ENCODE data around the gene ZKSCAN4.

DNA sequence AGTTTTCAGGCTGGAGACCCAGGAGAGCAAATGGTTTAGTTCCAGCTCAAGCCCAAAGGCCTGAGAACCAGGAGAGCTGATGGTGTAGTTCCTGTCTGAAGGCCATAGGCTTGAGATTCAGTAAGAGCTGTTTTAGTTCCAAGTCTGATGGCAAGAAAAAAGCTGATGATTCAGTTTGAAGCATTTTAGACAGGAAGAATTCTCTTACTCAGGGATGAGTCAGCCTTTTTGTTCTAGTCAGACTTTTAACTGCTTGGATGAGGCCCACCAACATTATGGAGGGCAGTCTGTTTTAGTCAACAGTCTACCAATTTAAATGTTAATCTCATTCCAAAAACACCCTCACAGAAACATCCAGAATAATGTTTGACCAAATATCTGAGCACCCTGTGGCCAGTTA is 17.4 kb upstream of the ZKSCAN4 start:
- TF ChIP-seq, protein P1, sequence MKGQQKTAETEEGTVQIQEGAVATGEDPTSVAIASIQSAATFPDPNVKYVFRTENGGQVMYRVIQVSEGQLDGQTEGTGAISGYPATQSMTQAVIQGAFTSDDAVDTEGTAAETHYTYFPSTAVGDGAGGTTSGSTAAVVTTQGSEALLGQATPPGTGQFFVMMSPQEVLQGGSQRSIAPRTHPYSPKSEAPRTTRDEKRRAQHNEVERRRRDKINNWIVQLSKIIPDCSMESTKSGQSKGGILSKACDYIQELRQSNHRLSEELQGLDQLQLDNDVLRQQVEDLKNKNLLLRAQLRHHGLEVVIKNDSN (IDR thresholded peaks at IDR 0.05) = no peak
- TF ChIP-seq TAF1 (IDR thresholded peaks at IDR 0.05; ENCODE audit: low read depth) = no peak
- no peak for TF ChIP-seq EP300 (IDR thresholded peaks at IDR 0.05; ENCODE audit: borderline replicate concordance)
- TF ChIP-seq, protein P2, sequence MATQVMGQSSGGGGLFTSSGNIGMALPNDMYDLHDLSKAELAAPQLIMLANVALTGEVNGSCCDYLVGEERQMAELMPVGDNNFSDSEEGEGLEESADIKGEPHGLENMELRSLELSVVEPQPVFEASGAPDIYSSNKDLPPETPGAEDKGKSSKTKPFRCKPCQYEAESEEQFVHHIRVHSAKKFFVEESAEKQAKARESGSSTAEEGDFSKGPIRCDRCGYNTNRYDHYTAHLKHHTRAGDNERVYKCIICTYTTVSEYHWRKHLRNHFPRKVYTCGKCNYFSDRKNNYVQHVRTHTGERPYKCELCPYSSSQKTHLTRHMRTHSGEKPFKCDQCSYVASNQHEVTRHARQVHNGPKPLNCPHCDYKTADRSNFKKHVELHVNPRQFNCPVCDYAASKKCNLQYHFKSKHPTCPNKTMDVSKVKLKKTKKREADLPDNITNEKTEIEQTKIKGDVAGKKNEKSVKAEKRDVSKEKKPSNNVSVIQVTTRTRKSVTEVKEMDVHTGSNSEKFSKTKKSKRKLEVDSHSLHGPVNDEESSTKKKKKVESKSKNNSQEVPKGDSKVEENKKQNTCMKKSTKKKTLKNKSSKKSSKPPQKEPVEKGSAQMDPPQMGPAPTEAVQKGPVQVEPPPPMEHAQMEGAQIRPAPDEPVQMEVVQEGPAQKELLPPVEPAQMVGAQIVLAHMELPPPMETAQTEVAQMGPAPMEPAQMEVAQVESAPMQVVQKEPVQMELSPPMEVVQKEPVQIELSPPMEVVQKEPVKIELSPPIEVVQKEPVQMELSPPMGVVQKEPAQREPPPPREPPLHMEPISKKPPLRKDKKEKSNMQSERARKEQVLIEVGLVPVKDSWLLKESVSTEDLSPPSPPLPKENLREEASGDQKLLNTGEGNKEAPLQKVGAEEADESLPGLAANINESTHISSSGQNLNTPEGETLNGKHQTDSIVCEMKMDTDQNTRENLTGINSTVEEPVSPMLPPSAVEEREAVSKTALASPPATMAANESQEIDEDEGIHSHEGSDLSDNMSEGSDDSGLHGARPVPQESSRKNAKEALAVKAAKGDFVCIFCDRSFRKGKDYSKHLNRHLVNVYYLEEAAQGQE (IDR thresholded peaks at IDR 0.05; ENCODE audit: low read depth) = no peak
- TF ChIP-seq TEAD4 (IDR thresholded peaks at IDR 0.05) = no peak
- TF ChIP-seq YY1 (IDR thresholded peaks at IDR 0.05; ENCODE audit: low read depth) = no peak
- TF ChIP-seq, protein P3, sequence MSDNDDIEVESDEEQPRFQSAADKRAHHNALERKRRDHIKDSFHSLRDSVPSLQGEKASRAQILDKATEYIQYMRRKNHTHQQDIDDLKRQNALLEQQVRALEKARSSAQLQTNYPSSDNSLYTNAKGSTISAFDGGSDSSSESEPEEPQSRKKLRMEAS (IDR thresholded peaks at IDR 0.05) = no peak
- no peak for TF ChIP-seq CREB1 (IDR thresholded peaks at IDR 0.05; ENCODE audit: low read depth)
- no peak for TF ChIP-seq RAD21 (IDR thresholded peaks at IDR 0.05; ENCODE audit: low read depth)
- no peak for TF ChIP-seq CEBPB (IDR thresholded peaks at IDR 0.05)
